HepG2 (cell line): ENCODE measurements around the gene PGC. TPM values are rescaled to one million over a fixed set of nuclear protein-coding genes. Genes with fewer than 3 reads are reported as not detected.

Source experiments
- ATF2 ChIP-seq: sonication (generic); formaldehyde crosslinking; IDR thresholded peaks from 2 replicates; pipeline ENCODE4 v1.4.0; 2020; ENCODE audit warnings: missing genetic modification reagents
- CCAR2 ChIP-seq: fragments of 200-400 bp; formaldehyde crosslinking; optimal IDR thresholded peaks from 2 replicates; pipeline ENCODE3; 2018; ENCODE audit warnings: low read depth, mild to moderate bottlenecking, low read length, moderate library complexity
- DBP ChIP-seq: sonication (generic); formaldehyde crosslinking; IDR thresholded peaks from 2 replicates; pipeline ENCODE4 v1.4.0; 2020; ENCODE audit warnings: missing genetic modification reagents; ENCODE audit errors: not compliant biosample characterization
- HINFP ChIP-seq: sonication (generic); formaldehyde crosslinking; IDR thresholded peaks from 2 replicates; pipeline ENCODE4 v1.4.0; 2020; ENCODE audit warnings: low read depth, mild to moderate bottlenecking, missing genetic modification reagents
- HNRNPLL ChIP-seq: fragments of 200-400 bp; formaldehyde crosslinking; IDR thresholded peaks from 2 replicates; pipeline ENCODE4 v1.6.1; 2017; ENCODE audit warnings: mild to moderate bottlenecking, low read depth, low read length; ENCODE audit not compliant: poor library complexity, severe bottlenecking
- KDM5A ChIP-seq: fragments of 200-600 bp; sonication (generic); IDR thresholded peaks from 2 replicates; pipeline ENCODE4 v1.7.0; 2018; ENCODE audit warnings: antibody characterized with exemption, mild to moderate bottlenecking, low read length, borderline replicate concordance
- NFIB ChIP-seq: sonication (generic); formaldehyde crosslinking; IDR thresholded peaks from 2 replicates; pipeline ENCODE4 v1.9.0; 2021; ENCODE audit warnings: missing genetic modification reagents, mild to moderate bottlenecking, borderline replicate concordance
- RAD51 ChIP-seq: fragments of 450-650 bp; IDR thresholded peaks from 2 replicates; pipeline ENCODE4 v1.6.1; 2016; ENCODE audit warnings: borderline replicate concordance
- RBFOX2 ChIP-seq: fragments of 200-400 bp; formaldehyde crosslinking; IDR thresholded peaks from 2 replicates; pipeline ENCODE4 v1.6.1; 2017; ENCODE audit warnings: low read depth, mild to moderate bottlenecking, low read length
- RCOR2 ChIP-seq: IDR thresholded peaks from 2 replicates; pipeline ENCODE4 v1.6.1; 2016; ENCODE audit warnings: missing biosample characterization, missing genetic modification reagents
- SMAD1 ChIP-seq: sonication (generic); formaldehyde crosslinking; IDR thresholded peaks from 2 replicates; pipeline ENCODE4 v1.4.0; 2020; ENCODE audit warnings: missing genetic modification reagents, low read depth, mild to moderate bottlenecking, borderline replicate concordance
- SMARCE1 ChIP-seq: fragments of 450-650 bp; IDR thresholded peaks from 2 replicates; pipeline ENCODE4 v1.6.1; 2017; ENCODE audit warnings: borderline replicate concordance
- SOX6 ChIP-seq, 2 experiments: fragments of 450-650 bp in 1 of 2; sonication (generic) in 1 of 2; formaldehyde crosslinking in 1 of 2; IDR thresholded peaks; 2 replicates each; pipeline versions ENCODE4 v1.4.0 to v1.6.1; 2017 to 2020; ENCODE audit warnings: antibody characterized with exemption in 1 of 2, mild to moderate bottlenecking in 1 of 2, missing genetic modification reagents in 1 of 2
- SP2 ChIP-seq: sonication (generic); formaldehyde crosslinking; IDR thresholded peaks from 2 replicates; pipeline ENCODE4 v1.5.1; 2020; ENCODE audit warnings: mild to moderate bottlenecking, missing genetic modification reagents
- ZBTB2 ChIP-seq: sonication (generic); formaldehyde crosslinking; IDR thresholded peaks from 2 replicates; pipeline ENCODE4 v1.8.0; 2022; ENCODE audit warnings: low read depth, missing genetic modification reagents
- ZFP62 ChIP-seq: sonication (generic); formaldehyde crosslinking; IDR thresholded peaks from 2 replicates; pipeline ENCODE4 v1.4.0; 2020; ENCODE audit warnings: missing genetic modification reagents
- ZFP90 ChIP-seq: sonication (generic); formaldehyde crosslinking; IDR thresholded peaks from 2 replicates; pipeline ENCODE4 v1.8.0; 2022; ENCODE audit warnings: missing genetic modification reagents, mild to moderate bottlenecking, inconsistent platforms, borderline replicate concordance
- ZIK1 ChIP-seq: sonication (generic); formaldehyde crosslinking; IDR thresholded peaks from 2 replicates; pipeline ENCODE4 v1.5.0; 2020; ENCODE audit warnings: mild to moderate bottlenecking, low read depth, missing genetic modification reagents, borderline replicate concordance
- ZKSCAN8 ChIP-seq: IDR thresholded peaks from 2 replicates; pipeline ENCODE4 v1.6.1; 2016; ENCODE audit warnings: borderline replicate concordance, missing genetic modification reagents, missing compliant biosample characterization
- ZNF121 ChIP-seq: sonication (generic); formaldehyde crosslinking; IDR thresholded peaks from 2 replicates; pipeline ENCODE4 v1.5.0; 2020; ENCODE audit warnings: mild to moderate bottlenecking, missing genetic modification reagents
- ZNF354B ChIP-seq: sonication (generic); formaldehyde crosslinking; IDR thresholded peaks from 2 replicates; pipeline ENCODE4 v1.8.0; 2022; ENCODE audit warnings: mild to moderate bottlenecking, missing genetic modification reagents
- ZNF562 ChIP-seq: sonication (generic); formaldehyde crosslinking; IDR thresholded peaks from 2 replicates; pipeline ENCODE4 v1.8.0; 2022; ENCODE audit warnings: missing genetic modification reagents, borderline replicate concordance
- ZNF619 ChIP-seq: sonication (generic); formaldehyde crosslinking; IDR thresholded peaks from 2 replicates; pipeline ENCODE4 v1.4.0; 2020; ENCODE audit warnings: mild to moderate bottlenecking, missing genetic modification reagents
- ZNF7 ChIP-seq: IDR thresholded peaks from 2 replicates; pipeline ENCODE4 v1.6.1; 2016; ENCODE audit warnings: missing biosample characterization, missing genetic modification reagents
- polyA plus RNA-seq, 8 experiments: library from polyadenylated mRNA; depleted of rRNA in 3 of 8; stranded (reverse) in 7 of 8; unstranded in 1 of 8; fragments of >200 nt; fragmentation: Illumina TruSeq in 4 of 8; extraction: Trizol in 4 of 8; gene quantifications; 2 replicates each; pipeline versions ENCODE4 v1.2.1 to v1.2.3, GENCODE V29; 2011 to 2016; ENCODE audit warnings: low read depth in 4 of 8, missing spikeins in 1 of 8, mixed read lengths in 1 of 8; ENCODE audit not compliant: insufficient read depth in 1 of 8
- total RNA-seq, 5 experiments: library from RNA; depleted of rRNA; stranded (reverse); fragments of >200 nt; fragmentation: Illumina TruSeq; extraction: Trizol; gene quantifications; 2 replicates each; pipeline ENCODE4 v1.2.3, GENCODE V29; 2016; ENCODE audit warnings: low read depth in 1 of 5

PGC gene
- total and polyA plus RNA-seq, 2 of the 13 experiments (the other 11 are each of a cell fraction or from before 2014, with no cell fraction given) = 426 to 502 TPM

- TF ChIP-seq ZBTB2 (no peak; the same call in 1 of the 2 replicates), CCAR2 (no peak), SMARCE1 (no peak), ZFP90 (peak; percentile 71; the same call in 1 of the 2 replicates), SMAD1 (peak; percentile 21; the same call in 1 of the 2 replicates), NFIB (CRISPR knock-in tag) (no peak), RAD51 (no peak), ZIK1 (CRISPR knock-in tag) (no peak), ZFP62 (CRISPR knock-in tag) (no peak), ZNF562 (CRISPR knock-in tag) (no peak), DBP (CRISPR knock-in tag) (no peak), SP2 (CRISPR knock-in tag) (no peak), ZNF354B (0 out of 2 replicates have a peak, but pooled peaks have one; percentile 47), ZKSCAN8 (CRISPR knock-in tag) (no peak; the same call in 1 of the 2 replicates), HINFP (CRISPR knock-in tag) (0 out of 2 replicates have a peak, but pooled peaks have one; percentile 77), RCOR2 (CRISPR knock-in tag) (peak; percentile 87; the same call in 1 of the 2 replicates), SOX6 (IDR thresholded peaks at IDR 0.05) (no peak), SOX6 (CRISPR knock-in tag; IDR thresholded peaks at IDR 0.05) (peak; percentile 99), ZNF619 (CRISPR knock-in tag) (no peak; the same call in 1 of the 2 replicates), RBFOX2 (no peak; the same call in 1 of the 2 replicates), ATF2 (CRISPR knock-in tag) (peak; percentile 79; the same call in 1 of the 2 replicates), KDM5A (no peak; the same call in 1 of the 2 replicates), HNRNPLL (peak; percentile 40), ZNF121 (CRISPR knock-in tag) (peak; percentile 52), ZNF7 (no peak)
Observed at GRCh38 chr6:41747256-41748101, at the start of gene PGC (continued).
